Stimulated activated CD4-positive, alpha-beta T cell treated with anti-CD3 and anti-CD28 coated beads, Interleukin-12 subunit alpha, Interleukin-12 subunit beta, amount 100 ng/mL, for 4 hours (primary cell): Measurements from ENCODE around the gene RPL9.
"Not testable (repeated sequence)": the region's sequence is repeated elsewhere in the genome, so short reads cannot be mapped to it uniquely, and the experiment has no call there.

Experiments used
- DNase-seq: peaks from one replicate; pipeline ENCODE4 v3.0.0-alpha.2; 2020

RPL9 gene

DNA sequence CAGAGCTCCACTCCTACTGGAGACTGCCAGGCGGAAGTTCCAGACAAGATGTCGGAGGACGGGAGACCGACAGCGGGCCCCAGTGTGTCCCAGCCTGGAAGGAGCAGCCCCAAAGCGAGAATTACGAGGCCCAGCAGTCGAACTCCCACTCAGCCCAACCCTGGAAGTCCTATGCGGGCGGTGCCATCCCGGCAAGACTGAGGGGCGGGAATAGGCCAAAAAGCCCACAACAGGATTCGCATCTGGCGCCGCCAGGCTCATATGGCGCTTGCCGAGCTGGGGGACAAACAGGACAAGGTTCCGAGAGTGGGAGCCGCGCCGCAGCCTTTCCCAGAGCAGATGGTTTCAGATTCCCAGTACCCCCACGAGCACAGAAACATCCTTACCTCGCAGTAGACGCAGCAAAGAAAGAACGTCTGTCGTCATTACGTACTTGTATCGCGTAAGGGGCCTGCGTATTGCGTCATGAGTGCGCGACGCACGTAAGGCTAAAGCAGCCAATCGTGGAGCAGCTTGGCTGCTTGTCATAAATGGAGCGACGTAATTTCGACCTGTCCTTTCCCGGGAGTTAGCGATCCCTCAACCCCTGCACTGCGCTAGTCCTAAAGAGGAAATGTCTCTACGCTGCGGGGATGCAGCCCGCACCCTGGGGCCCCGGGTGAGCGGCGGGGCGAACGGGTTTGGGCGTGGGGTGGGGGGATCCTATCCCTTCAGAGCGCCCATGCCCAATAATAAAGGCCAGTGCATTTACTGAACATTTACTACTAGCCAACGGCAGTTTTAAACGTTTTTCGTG lies at the start of gene RPL9, which contains the start of gene LIAS:
Gene RPL9 (minus strand): TSS at position 418 of the 796 bp plus-strand sequence. CDS start 483 bp downstream, outside the sequence.
Gene LIAS (plus strand): TSS at position 552 of the 796 bp plus-strand sequence. CDS start 62 bp downstream, at position 614.
- peak; percentile 86 for DNase-seq

- DNase-seq = no peak
These were observed 46.9 kb upstream of the RPL9 start for GRCh38 chr4:39505581-39505980.

GRCh38 chr4:39504538-39504937 lies 45.8 kb upstream of the RPL9 start:
- DNase-seq = no peak

GRCh38 chr4:39502664-39503035 lies 43.9 kb upstream of the RPL9 start:
- DNase-seq = not testable (repeated sequence)

DNA sequence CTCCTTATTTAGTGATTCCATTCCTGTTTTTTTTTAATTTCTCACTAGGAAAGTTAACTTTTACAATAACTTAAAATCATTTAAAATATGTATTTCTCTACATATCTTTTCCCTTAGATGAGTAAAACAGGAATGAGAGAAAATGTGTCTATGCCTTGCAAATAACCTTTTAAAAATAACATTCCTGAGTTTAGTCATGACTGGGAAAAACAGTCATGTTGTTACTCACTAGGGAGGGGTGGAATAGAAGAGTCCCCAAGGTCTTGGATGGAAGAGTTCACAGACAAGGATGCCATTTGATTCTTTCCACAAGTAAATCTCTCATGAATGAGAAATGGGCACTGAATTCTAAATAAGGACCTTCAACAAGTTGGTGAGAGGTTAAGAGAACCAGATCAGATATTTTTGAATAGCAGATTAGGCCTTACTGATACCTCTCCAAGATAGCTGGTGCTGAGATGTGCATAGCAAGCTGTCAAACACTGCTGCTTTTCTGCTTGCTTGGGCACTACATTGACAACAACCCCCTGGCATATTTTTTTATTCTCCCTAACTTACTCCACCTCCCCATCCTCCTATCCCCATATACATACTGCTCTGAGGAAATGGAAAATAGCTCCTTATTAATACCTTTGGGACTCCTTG lies 43.4 kb upstream of the RPL9 start:
- no peak for DNase-seq

DNA sequence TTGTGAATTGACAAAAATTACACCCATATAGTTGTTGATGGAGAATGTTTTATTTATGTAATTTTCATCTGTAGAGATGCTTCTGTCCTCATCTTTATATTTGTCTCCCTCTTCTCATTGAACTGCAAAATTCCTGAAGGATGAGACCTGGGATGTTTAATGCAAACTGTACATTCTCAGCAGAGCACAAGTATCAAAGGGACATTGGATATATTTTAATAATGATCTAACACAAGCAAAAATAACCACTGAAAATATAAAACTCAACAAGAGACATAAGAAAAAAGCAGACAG lies 40.0 kb upstream of the RPL9 start:
- DNase-seq = no peak

DNA sequence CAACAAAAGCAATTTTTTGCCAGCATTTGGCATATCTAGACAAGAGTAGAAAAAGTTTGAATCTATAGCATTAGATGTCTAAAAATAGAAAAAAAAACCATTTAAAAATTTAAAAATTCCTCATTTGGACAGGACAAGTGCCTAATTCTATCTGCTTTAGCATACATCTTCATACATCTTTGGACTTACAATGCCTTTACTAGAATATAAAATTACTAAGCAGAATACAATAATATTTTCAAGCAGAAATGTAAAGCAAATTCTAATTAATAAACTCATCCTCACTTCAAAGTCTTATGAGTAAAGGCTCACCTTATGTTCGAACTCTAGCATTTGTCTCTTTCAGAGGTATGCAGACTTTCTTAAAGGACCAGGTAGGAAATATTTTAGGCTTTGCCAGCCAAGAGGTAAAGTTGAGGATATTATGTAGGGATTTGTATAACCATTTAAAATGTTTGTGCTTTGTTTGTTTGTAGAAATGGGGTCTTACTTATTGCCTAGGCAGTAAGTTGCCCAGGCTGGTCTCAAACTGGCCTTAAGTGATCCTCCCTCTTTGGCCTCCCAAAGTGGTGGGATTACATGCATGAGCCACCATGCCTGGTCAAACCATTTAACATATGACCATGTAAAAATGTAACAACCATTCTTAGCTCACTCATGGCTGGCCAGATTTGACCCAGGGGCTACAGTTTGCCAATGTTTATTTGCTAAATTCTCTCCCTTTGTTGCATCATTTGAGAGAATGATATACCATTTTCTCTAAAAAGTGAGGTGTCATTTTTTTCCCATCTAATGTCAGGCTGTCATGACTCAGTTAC lies 39.4 kb upstream of the RPL9 start:
- no peak for DNase-seq

GRCh38 chr4:39495446-39496213 lies 36.9 kb upstream of the RPL9 start:
- no peak for DNase-seq

- no peak for DNase-seq
These were observed 35.6 kb upstream of the RPL9 start for GRCh38 chr4:39494354-39494753.

DNA sequence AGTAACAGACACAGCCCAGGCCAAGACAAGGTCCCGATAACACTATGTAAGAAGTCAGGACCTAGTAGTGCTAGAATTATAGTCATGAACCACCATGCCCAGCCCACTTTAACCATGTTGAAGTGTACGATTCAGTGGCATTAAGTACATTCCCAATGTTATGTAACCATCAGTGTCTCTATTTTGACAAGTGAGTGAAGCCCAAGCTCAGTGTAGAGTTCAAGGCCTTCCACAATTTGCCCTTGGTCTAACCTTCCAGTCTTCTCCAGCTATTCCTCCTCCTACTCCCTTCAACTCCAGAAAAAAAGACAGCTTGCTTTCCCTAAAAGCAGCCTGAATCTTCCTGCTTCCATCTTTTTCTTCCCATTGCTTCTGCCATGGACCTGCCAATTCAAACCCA lies 31.6 kb upstream of the RPL9 start:
- DNase-seq = no peak

GRCh38 chr4:39486221-39486804 lies 27.6 kb upstream of the RPL9 start:
- no peak for DNase-seq

GRCh38 chr4:39484582-39485272 lies 26.0 kb upstream of the RPL9 start:
- DNase-seq = no peak

DNA sequence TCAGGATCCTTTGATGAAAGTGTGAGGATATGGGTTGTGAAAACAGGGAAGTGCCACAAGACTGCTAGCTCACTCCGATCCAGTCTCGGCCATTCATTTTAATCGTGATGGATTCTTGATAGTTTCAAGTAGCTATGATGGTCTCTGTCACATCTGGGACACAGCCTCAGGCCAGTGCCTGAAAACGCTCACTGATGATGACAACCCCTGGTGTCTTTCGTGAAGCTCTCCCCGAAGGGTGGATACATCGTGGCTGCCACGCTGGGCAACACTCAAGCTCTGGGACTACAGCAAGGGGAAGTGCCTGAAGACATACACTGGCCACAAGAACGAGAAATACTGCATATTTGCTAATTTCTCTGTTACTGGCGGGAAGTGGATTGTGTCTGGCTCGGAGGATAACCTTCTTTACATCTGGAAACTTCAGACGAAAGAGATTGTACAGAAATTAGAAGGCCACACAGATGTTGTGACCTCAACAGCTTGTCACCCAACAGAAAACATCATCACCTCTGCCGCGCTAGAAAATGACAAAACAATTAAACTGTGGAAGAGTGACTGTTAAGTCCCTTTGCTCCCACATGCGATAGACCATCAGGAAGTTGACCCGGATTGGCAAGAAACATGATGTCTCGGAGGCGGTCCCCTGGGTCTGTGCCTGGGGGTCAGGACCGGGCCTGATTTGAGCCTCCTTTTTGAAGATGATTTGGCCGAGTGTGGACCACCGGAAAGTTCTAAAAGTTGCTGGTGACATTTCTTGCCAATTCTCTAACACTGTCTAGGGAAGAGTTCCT lies 22.4 kb upstream of the RPL9 start:
- DNase-seq = no peak

GRCh38 chr4:39480251-39480650 lies 21.5 kb upstream of the RPL9 start:
- no peak for DNase-seq

DNA sequence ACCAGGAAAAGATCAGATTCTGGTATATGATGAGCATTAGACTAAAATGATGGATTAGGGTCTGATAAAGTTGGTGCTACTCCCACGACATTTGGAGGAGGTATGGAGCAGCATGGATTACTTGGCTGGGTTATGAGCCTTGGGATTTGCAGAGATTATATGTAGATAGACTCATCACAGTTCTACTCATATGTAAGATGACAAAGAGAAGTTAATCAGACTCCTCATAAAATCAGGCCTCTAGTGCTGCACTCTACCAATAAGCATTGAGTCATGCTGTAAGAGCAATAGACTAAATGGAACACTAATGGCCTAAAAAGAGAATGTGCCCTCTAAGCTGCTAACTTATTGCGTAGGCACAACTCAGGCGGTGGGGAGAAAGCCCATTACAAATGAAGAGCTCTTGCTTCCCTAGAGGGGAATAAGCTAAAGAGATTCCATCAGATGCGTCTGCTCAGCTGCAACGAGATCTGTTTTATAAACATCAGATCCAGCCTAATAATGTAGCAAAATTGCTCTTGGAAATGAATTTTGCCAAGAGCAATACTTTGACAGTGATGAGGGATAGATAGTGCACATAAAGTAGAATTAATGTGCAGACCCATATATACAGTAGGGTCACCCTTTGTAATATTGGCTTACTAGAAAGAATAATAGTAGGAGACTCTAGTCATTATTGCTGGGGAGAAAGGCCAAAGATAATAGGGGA lies 17.6 kb upstream of the RPL9 start:
- no peak for DNase-seq

GRCh38 chr4:39472396-39472795 lies 13.7 kb upstream of the RPL9 start:
- DNase-seq = no peak

- DNase-seq = no peak
These were observed 11.7 kb upstream of the RPL9 start for GRCh38 chr4:39470402-39470801.

DNA sequence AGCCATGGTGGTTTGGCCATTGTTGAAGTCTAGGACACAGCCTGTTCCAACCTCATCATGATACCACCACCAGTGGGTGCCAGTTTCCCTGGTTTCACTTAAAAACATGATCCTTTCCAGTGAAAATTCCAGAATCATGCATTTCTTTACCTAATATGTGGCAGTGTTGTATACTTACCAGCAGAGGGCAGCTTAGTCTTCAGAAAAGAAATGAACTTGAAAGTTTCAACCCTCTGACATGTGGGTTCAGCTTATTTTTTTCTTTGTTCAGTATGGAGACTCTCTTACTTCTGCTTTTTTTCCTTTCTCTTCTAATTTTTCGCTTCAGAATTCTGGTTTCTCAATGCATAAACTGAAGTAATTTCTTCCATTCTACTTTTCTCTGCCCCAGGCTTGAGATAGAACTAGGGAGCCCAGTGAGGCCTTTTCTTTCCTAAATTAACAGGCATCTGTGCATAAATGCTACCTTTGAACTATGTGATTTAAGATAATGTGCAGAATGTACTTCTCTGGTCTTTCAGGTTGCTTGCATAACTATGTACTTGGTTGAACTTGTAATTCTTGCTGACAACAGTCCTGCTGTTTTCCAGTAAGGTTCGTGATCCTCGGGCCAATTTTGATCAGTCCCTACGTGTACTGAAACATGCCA lies 10.8 kb upstream of the RPL9 start:
- DNase-seq = no peak

DNA sequence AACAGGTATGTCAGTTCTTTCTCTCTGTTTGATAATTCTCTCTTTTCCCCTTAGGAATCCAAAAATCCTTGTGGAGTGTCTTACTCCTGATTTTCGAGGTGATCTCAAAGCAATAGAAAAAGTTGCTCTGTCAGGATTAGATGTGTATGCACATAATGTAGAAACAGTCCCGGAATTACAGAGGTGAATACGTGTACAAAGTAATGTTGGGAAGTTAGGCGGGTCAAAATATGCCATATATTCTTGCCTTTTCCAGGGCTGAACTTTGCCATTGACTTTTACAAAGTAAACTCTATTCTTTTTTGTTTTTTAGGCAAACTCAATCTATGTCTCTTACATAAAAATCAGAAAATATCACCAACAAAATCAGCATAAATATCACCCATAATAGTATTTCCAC lies 8.7 kb upstream of the RPL9 start:
- DNase-seq = no peak

GRCh38 chr4:39466747-39467146 lies 8.0 kb upstream of the RPL9 start:
- no peak for DNase-seq
